Measurements from ENCODE around the gene SLX4IP.

SLX4IP gene

GRCh38 chr20:10667560-10668167 is 232.6 kb downstream of the SLX4IP start:
- in situ Hi-C loops (cut with HindIII; ENCODE audit: low pct_unique_long_range_greater_than_20kb, low sequenced_read_pairs) = no loop called here
- no peak for DNase-seq (ENCODE audit: low read depth in 1 of 2, low spot score in 1 of 2)
- no peak for TF ChIP-seq JUND (IDR thresholded peaks at IDR 0.05; ENCODE audit: low read depth)

- TF ChIP-seq JUND (IDR thresholded peaks at IDR 0.05; ENCODE audit: low read depth) = no peak
- in situ Hi-C loops (cut with HindIII; ENCODE audit: low pct_unique_long_range_greater_than_20kb, low sequenced_read_pairs) = no loop called here
- no peak for DNase-seq (ENCODE audit: low read depth in 1 of 2, low spot score in 1 of 2)
Measured at GRCh38 chr20:10668677-10669368, 233.7 kb downstream of the SLX4IP start.

GRCh38 chr20:10669843-10670446 is 234.8 kb downstream of the SLX4IP start:
- no peak for DNase-seq (ENCODE audit: low read depth in 1 of 2, low spot score in 1 of 2)
- in situ Hi-C loops (cut with HindIII; ENCODE audit: low pct_unique_long_range_greater_than_20kb, low sequenced_read_pairs) = no loop called here
- TF ChIP-seq JUND (IDR thresholded peaks at IDR 0.05; ENCODE audit: low read depth) = no peak

- no peak for TF ChIP-seq JUND (IDR thresholded peaks at IDR 0.05; ENCODE audit: low read depth)
- in situ Hi-C loops (cut with HindIII; ENCODE audit: low pct_unique_long_range_greater_than_20kb, low sequenced_read_pairs) = no loop called here
- DNase-seq (ENCODE audit: low read depth in 1 of 2, low spot score in 1 of 2) = no peak
Measured at GRCh38 chr20:10670501-10671220, 235.6 kb downstream of the SLX4IP start.

- DNase-seq (ENCODE audit: low read depth in 1 of 2, low spot score in 1 of 2) = peak in 1 of 2 experiments; percentile 16
- no peak for TF ChIP-seq JUND (IDR thresholded peaks at IDR 0.05; ENCODE audit: low read depth)
- in situ Hi-C loops (cut with HindIII; ENCODE audit: low pct_unique_long_range_greater_than_20kb, low sequenced_read_pairs) = no loop called here
Measured at GRCh38 chr20:10671221-10671918, 236.3 kb downstream of the SLX4IP start.

GRCh38 chr20:10671919-10672623 is 237.0 kb downstream of the SLX4IP start:
- no peak for TF ChIP-seq JUND (IDR thresholded peaks at IDR 0.05; ENCODE audit: low read depth)
- in situ Hi-C loops (cut with HindIII; ENCODE audit: low pct_unique_long_range_greater_than_20kb, low sequenced_read_pairs) = no loop called here
- DNase-seq (ENCODE audit: low read depth in 1 of 2, low spot score in 1 of 2) = peak; percentile 51 to 61

GRCh38 chr20:10672624-10673127 is 237.6 kb downstream of the SLX4IP start:
- DNase-seq (ENCODE audit: low read depth in 1 of 2, low spot score in 1 of 2) = peak; percentile 45 to 63
- in situ Hi-C loops (cut with HindIII; ENCODE audit: low pct_unique_long_range_greater_than_20kb, low sequenced_read_pairs) = no loop called here
- no peak for TF ChIP-seq JUND (IDR thresholded peaks at IDR 0.05; ENCODE audit: low read depth)

GRCh38 chr20:10673176-10673841 is 238.2 kb downstream of the SLX4IP start:
- in situ Hi-C loops (cut with HindIII; ENCODE audit: low pct_unique_long_range_greater_than_20kb, low sequenced_read_pairs) = no loop called here
- no peak for TF ChIP-seq JUND (IDR thresholded peaks at IDR 0.05; ENCODE audit: low read depth)
- DNase-seq (ENCODE audit: low read depth in 1 of 2, low spot score in 1 of 2) = peak in 1 of 2 experiments; percentile 47

GRCh38 chr20:10673842-10674683 is 239.0 kb downstream of the SLX4IP start, which contains the start of gene JAG1:
TSS of gene JAG1 (minus strand) at chr20:10673999. CDS start at chr20:10673530, 469 bp downstream.
- DNase-seq (ENCODE audit: low read depth in 1 of 2, low spot score in 1 of 2) = peak; percentile 94 to 99
- in situ Hi-C loops (cut with HindIII; ENCODE audit: low pct_unique_long_range_greater_than_20kb, low sequenced_read_pairs) = no loop called here

GRCh38 chr20:10674684-10675449 is 239.8 kb downstream of the SLX4IP start:
- peak; percentile 72 to 85 for DNase-seq (ENCODE audit: low read depth in 1 of 2, low spot score in 1 of 2)
- no peak for TF ChIP-seq JUND (IDR thresholded peaks at IDR 0.05; ENCODE audit: low read depth)
- in situ Hi-C loops (cut with HindIII; ENCODE audit: low pct_unique_long_range_greater_than_20kb, low sequenced_read_pairs) = no loop called here

More at GRCh38 chr20:10673842-10674683, 239.0 kb downstream of the SLX4IP start, which contains the start of gene JAG1:
- no peak for TF ChIP-seq JUND (IDR thresholded peaks at IDR 0.05; ENCODE audit: low read depth)
